HL-60 (cell line): ENCODE measurements around the gene SMAD2.

ENCODE experiments used
- DNase-seq, 2 experiments: peaks; one replicate each; pipeline ENCODE4 v3.0.0-alpha.2; 2010 to 2020; ENCODE audit warnings: low read depth in 1 of 2, low spot score in 1 of 2
- H3K27ac ChIP-seq: fragments of 250-450 bp; sonication (Bioruptor Pico); replicated peaks from 2 replicates; pipeline ENCODE4 v1.5.1; 2020; ENCODE audit warnings: mild to moderate bottlenecking, moderate library complexity
- H3K27me3 ChIP-seq: fragments of 250-450 bp; sonication (Bioruptor Pico); 2 replicates; pipeline ENCODE4 v1.5.1; 2021; ENCODE audit warnings: mild to moderate bottlenecking, moderate library complexity; ENCODE audit not compliant: insufficient read depth, poor library complexity, severe bottlenecking
- H3K4me3 ChIP-seq: replicated peaks from 2 replicates; pipeline ENCODE4 v1.5.1; 2011; ENCODE audit warnings: mild to moderate bottlenecking, control low read depth, low read length; ENCODE audit not compliant: insufficient read depth
- CTCF ChIP-seq: IDR thresholded peaks from one replicate; pipeline ENCODE4 v1.5.1; 2011; ENCODE audit warnings: low read length, control low read depth, inconsistent platforms; ENCODE audit not compliant: insufficient read depth
- GABPA ChIP-seq: IDR thresholded peaks from 2 replicates; pipeline ENCODE4 v1.6.1; 2012; ENCODE audit warnings: low read depth
- POLR2AphosphoS5 ChIP-seq: IDR thresholded peaks from 2 replicates; pipeline ENCODE4 v1.6.1; 2012; ENCODE audit warnings: low read depth
- REST ChIP-seq: IDR thresholded peaks from 2 replicates; pipeline ENCODE4 v1.6.1; 2012; ENCODE audit warnings: low read depth; ENCODE audit not compliant: insufficient replicate concordance
- SPI1 ChIP-seq: IDR thresholded peaks from 2 replicates; pipeline ENCODE4 v1.6.1; 2012; ENCODE audit warnings: low read depth, mild to moderate bottlenecking, borderline replicate concordance

SMAD2 gene

GRCh38 chr18:47932603-47933002 lies 2.1 kb upstream of the SMAD2 start:
- H3K27me3 ChIP-seq: no peaks in the 10 kb centered on the region
- H3K27ac ChIP-seq: peak overlapping the region; percentile 98
- DNase-seq: peak in 1 of 2 experiments; percentile 93
- TF ChIP-seq CTCF (peak; percentile 35), REST (no peak), POLR2AphosphoS5 (no peak)
- H3K4me3 ChIP-seq: no peak overlapping the region

- Histone ChIP-seq H3K27ac (peak overlapping the region; percentile 98), H3K4me3 (peak overlapping the region; percentile 94), H3K27me3 (no peaks in the 10 kb centered on the region)
- TF ChIP-seq GABPA (no peak), POLR2AphosphoS5 (no peak), CTCF (no peak), SPI1 (no peak), REST (no peak)
- DNase-seq: no peak
Observed at GRCh38 chr18:47932190-47932589, 1.7 kb upstream of the SMAD2 start.

- peak; percentile 82 to 93 for DNase-seq
- Histone ChIP-seq H3K4me3 (peak overlapping the region; percentile 94), H3K27ac (peak overlapping the region; percentile 98), H3K27me3 (no peaks in the 10 kb centered on the region)
- TF ChIP-seq SPI1: peak; percentile 92
- TF ChIP-seq GABPA: no peak
- TF ChIP-seq CTCF: peak; percentile 58
- no peak for TF ChIP-seq REST
- no peak for TF ChIP-seq POLR2AphosphoS5
Observed at GRCh38 chr18:47931718-47932103, 1.3 kb upstream of the SMAD2 start.
